Measurements from ENCODE around the gene PON1. TPM values are rescaled to one million over a fixed set of nuclear protein-coding genes. Genes with fewer than 3 reads are reported as not detected.

PON1 gene
- polyA plus RNA-seq, 1 donor from 2014 or later: 0.25 TPM

- Histone ChIP-seq H4K20me1 (ENCODE audit: insufficient read depth) (no peaks in the 10 kb centered on the region), H3K36me3 (ENCODE audit: insufficient read depth, low read length) (no peaks in the 10 kb centered on the region), H2AFZ (ENCODE audit: low read depth, low read length) (no peak overlapping the region), H3K4me2 (ENCODE audit: low read length) (no peak overlapping the region), H3K9ac (ENCODE audit: low read length) (no peak overlapping the region), H3K27ac (ENCODE audit: low read length) (no peak overlapping the region), H3K79me2 (replicated peaks; ENCODE audit: insufficient read depth, low read length) (no peaks in the 10 kb centered on the region), H3F3A (ENCODE audit: insufficient read depth, low read length, poor library complexity, severe bottlenecking) (no peaks in the 10 kb centered on the region), H3K9me3 (ENCODE audit: low read length) (no peaks in the 10 kb centered on the region), H3K9me2 (ENCODE audit: insufficient read depth, low read length) (no peaks in the 10 kb centered on the region), H3K27me3 (ENCODE audit: insufficient read depth, low read depth, low read length) (no peaks in the 10 kb centered on the region), H3K4me3 (ENCODE audit: low read length) (no peak overlapping the region)
- no peak for TF ChIP-seq POLR2AphosphoS5 (IDR thresholded peaks at IDR 0.05)
- TF ChIP-seq REST (IDR thresholded peaks at IDR 0.05; ENCODE audit: borderline replicate concordance): no peak
- no peak for TF ChIP-seq SMC3 (conservative IDR thresholded peaks at IDR 0.05; ENCODE audit: poor library complexity)
- no peak for TF ChIP-seq TAF1 (IDR thresholded peaks at IDR 0.05; ENCODE audit: low read depth)
- TF ChIP-seq RAD21 (conservative IDR thresholded peaks at IDR 0.05): no peak
- no peak for TF ChIP-seq EP300 (conservative IDR thresholded peaks at IDR 0.05; ENCODE audit: poor library complexity, severe bottlenecking)
- TF ChIP-seq EZH2 (IDR thresholded peaks at IDR 0.05; ENCODE audit: borderline replicate concordance, insufficient read depth, low read length, poor library complexity, severe bottlenecking): no peak
- TF ChIP-seq MXI1 (conservative IDR thresholded peaks at IDR 0.05; ENCODE audit: poor library complexity, severe bottlenecking): no peak
- TF ChIP-seq CTCF (IDR thresholded peaks at IDR 0.05; ENCODE audit: poor library complexity, severe bottlenecking): no peak
Measured at GRCh38 chr7:95316588-95316987, 7.7 kb downstream of the PON1 start.

- H2AFZ ChIP-seq (ENCODE audit: low read depth, low read length): no peak overlapping the region
- no peaks in the 10 kb centered on the region for H3K27me3 ChIP-seq (ENCODE audit: insufficient read depth, low read depth, low read length)
- no peaks in the 10 kb centered on the region for H3K36me3 ChIP-seq (ENCODE audit: insufficient read depth, low read length)
- H4K20me1 ChIP-seq (ENCODE audit: insufficient read depth): no peaks in the 10 kb centered on the region
- no peaks in the 10 kb centered on the region for H3K9me2 ChIP-seq (ENCODE audit: insufficient read depth, low read length)
- TF ChIP-seq REST (IDR thresholded peaks at IDR 0.05; ENCODE audit: borderline replicate concordance): no peak
- H3F3A ChIP-seq (ENCODE audit: insufficient read depth, low read length, poor library complexity, severe bottlenecking): peaks cover 9% of the 10 kb centered on the region
- H3K27ac ChIP-seq (ENCODE audit: low read length): no peak overlapping the region
- H3K4me2 ChIP-seq (ENCODE audit: low read length): no peak overlapping the region
- no peaks in the 10 kb centered on the region for H3K9me3 ChIP-seq (ENCODE audit: low read length)
- no peak overlapping the region for H3K4me3 ChIP-seq (ENCODE audit: low read length)
- H3K79me2 ChIP-seq (replicated peaks; ENCODE audit: insufficient read depth, low read length): no peaks in the 10 kb centered on the region
- H3K9ac ChIP-seq (ENCODE audit: low read length): no peak overlapping the region
Measured at GRCh38 chr7:95312561-95312960, 11.8 kb downstream of the PON1 start.

All from neural cell (in vitro differentiated cells).